Measurements from ENCODE around the gene PRIMA1.

The PRIMA1 gene

DNA sequence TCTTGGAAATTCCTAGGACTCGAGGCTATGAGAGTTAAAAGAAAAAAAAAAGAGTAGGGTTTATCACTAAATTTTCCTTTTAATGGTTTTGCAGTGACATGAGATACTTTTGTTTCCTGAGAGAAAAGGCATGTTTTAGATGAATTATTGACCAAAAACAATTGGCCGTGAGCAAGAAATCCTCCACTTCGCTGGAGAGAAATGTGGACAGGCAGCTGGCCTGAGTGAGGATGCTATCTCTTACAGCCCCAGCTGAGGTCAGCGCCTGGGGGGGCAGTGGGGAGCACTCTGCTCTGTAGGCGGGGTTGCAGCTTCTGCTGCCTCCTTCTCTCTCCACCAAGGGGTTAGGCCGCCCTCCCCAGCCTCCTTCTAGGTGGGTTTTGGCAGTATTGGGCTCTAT lies 54.7 kb downstream of the PRIMA1 start:
- no peaks in the 10 kb centered on the region for H3K36me3 ChIP-seq (replicated peaks)
- in situ Hi-C loops (cut with HindIII; ENCODE audit: low pct_ligation_motif_present, low sequenced_read_pairs), result no loop called here
- TF ChIP-seq CTCF (IDR thresholded peaks at IDR 0.05; ENCODE audit: low read depth, low read length, missing control alignments), result no peak

DNA sequence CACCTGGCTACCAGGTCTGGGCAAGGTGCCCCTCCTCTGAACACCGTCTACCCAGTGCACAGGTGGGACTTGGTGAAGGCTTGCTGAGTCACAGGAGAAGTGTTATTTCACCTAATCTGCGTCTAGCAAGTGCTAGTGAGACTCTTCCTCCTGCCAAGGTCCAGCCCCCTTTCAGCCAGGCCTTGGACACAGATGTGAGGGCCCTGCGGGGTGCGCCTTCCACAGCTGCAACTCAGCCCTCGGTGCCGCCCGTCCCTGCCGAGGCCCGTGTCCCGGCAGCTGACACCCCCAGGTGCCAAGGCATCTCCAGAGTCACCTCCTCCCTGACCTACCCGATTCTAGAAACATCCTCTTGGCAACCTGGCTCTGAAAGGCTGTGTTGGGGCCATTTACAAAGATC lies 55.1 kb downstream of the PRIMA1 start:
- no peak for TF ChIP-seq CTCF (IDR thresholded peaks at IDR 0.05; ENCODE audit: low read depth, low read length, missing control alignments)
- no peaks in the 10 kb centered on the region for H3K36me3 ChIP-seq (replicated peaks)
- no peak overlapping the region for H3K4me3 ChIP-seq (ENCODE audit: low read depth, low read length)
- no peaks in the 10 kb centered on the region for H3K27me3 ChIP-seq (replicated peaks)
- no peak overlapping the region for H3K27ac ChIP-seq
- DNase-seq, result no peak
- in situ Hi-C loops (cut with HindIII; ENCODE audit: low pct_ligation_motif_present, low sequenced_read_pairs), result no loop called here

More for the DNA sequence above, 54.7 kb downstream of the PRIMA1 start:
- Histone ChIP-seq H3K4me3 (ENCODE audit: low read depth, low read length) (no peak overlapping the region), H3K27me3 (replicated peaks) (no peaks in the 10 kb centered on the region), H3K27ac (no peak overlapping the region)
- no peak for DNase-seq

DNA sequence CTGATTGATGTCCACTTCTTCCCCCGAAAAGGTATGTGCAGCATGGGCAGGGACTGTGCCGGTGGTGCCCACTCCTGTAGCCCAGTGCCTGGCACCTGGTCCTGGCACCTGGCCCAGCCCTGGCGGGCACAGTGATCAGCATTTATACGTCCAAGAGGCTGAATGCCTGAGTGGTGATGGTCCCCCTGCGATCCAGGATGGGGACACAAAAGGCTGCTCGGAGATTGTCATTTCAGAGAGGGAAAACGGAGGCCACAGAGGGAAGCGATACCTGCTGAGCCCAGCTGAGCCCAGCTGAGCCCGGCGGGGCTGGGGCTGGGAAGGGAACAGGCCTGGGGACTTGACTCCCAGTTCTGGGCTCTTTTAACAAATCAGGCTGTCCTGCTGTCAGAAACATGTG lies 55.8 kb downstream of the PRIMA1 start:
- TF ChIP-seq CTCF (IDR thresholded peaks at IDR 0.05; ENCODE audit: low read depth, low read length, missing control alignments), result no peak
- no peaks in the 10 kb centered on the region for H3K36me3 ChIP-seq (replicated peaks)
- no peak overlapping the region for H3K4me3 ChIP-seq (ENCODE audit: low read depth, low read length)
- DNase-seq, result no peak
- no peak overlapping the region for H3K27ac ChIP-seq
- H3K27me3 ChIP-seq (replicated peaks), result no peaks in the 10 kb centered on the region
- in situ Hi-C loops (cut with HindIII; ENCODE audit: low pct_ligation_motif_present, low sequenced_read_pairs), result no loop called here

DNA sequence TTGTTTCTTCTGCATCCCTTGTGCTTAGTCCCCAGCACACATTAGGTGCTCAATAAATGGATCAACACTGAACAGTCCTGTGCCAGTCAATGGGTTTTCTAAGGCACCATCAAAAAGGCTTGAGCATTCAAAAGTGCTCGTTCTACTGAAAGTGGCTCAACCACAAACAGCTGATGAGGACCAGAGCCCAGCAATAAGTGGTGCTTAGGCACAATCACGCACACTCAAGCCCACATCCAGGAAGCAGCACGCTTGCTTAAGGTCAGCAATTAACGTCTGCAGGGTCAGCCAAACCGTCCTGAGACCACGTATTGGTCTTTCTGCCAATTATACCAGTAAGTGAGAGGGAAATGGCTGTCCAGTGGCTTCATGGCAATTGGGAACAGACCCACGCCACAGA lies 56.5 kb downstream of the PRIMA1 start:
- in situ Hi-C loops (cut with HindIII; ENCODE audit: low pct_ligation_motif_present, low sequenced_read_pairs), result no loop called here

GRCh38 chr14:93729993-93730392 lies 58.3 kb downstream of the PRIMA1 start:
- Histone ChIP-seq H3K36me3 (replicated peaks) (no peaks in the 10 kb centered on the region), H3K27ac (no peak overlapping the region), H3K27me3 (replicated peaks) (no peaks in the 10 kb centered on the region), H3K4me3 (ENCODE audit: low read depth, low read length) (no peak overlapping the region)
- in situ Hi-C loops (cut with HindIII; ENCODE audit: low pct_ligation_motif_present, low sequenced_read_pairs), result no loop called here
- TF ChIP-seq CTCF (IDR thresholded peaks at IDR 0.05; ENCODE audit: low read depth, low read length, missing control alignments), result no peak
- no peak for DNase-seq

More for the DNA sequence above, 56.5 kb downstream of the PRIMA1 start:
- TF ChIP-seq CTCF (IDR thresholded peaks at IDR 0.05; ENCODE audit: low read depth, low read length, missing control alignments), result no peak
- DNase-seq, result no peak
- no peak overlapping the region for H3K27ac ChIP-seq
- no peak overlapping the region for H3K4me3 ChIP-seq (ENCODE audit: low read depth, low read length)
- no peaks in the 10 kb centered on the region for H3K36me3 ChIP-seq (replicated peaks)
- no peaks in the 10 kb centered on the region for H3K27me3 ChIP-seq (replicated peaks)

DNA sequence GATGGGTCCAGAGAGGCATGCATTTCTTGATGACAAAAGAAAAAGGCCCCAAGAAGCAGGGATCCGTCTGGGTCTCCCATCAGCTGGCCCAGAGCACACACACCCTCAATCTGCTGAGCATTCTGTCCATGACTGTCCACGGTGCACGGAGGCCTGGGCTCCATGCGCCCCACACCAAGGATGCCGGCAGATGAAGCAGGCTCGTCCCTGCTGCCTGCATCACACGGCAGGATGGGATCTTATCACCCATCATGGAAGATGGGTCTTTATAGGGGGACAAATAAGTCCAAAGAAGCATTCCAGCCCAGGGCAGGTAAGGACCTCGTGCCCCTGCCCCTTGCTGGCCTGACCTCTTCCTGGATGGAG lies 59.7 kb downstream of the PRIMA1 start:
- DNase-seq, result no peak
- TF ChIP-seq CTCF (IDR thresholded peaks at IDR 0.05; ENCODE audit: low read depth, low read length, missing control alignments), result no peak
- Histone ChIP-seq H3K27me3 (replicated peaks) (no peaks in the 10 kb centered on the region), H3K27ac (no peak overlapping the region), H3K4me3 (ENCODE audit: low read depth, low read length) (no peak overlapping the region), H3K36me3 (replicated peaks) (no peaks in the 10 kb centered on the region)
- in situ Hi-C loops (cut with HindIII; ENCODE audit: low pct_ligation_motif_present, low sequenced_read_pairs), result no loop called here
